Endothelial cell of umbilical vein (primary cell): Measurements from ENCODE around the gene LRRFIP2.

ENCODE experiments used
- EZH2 ChIP-seq: IDR thresholded peaks from 2 replicates; pipeline ENCODE4 v1.6.1; 2012; ENCODE audit warnings: borderline replicate concordance, low read depth, mild to moderate bottlenecking, moderate library complexity, low read length, inconsistent platforms; ENCODE audit not compliant: severe bottlenecking
- FOS ChIP-seq: IDR thresholded peaks from 2 replicates; pipeline ENCODE4 v1.6.1; 2011; ENCODE audit warnings: mild to moderate bottlenecking, low read length, moderate library complexity, borderline replicate concordance; ENCODE audit not compliant: insufficient read depth
- JUN ChIP-seq: IDR thresholded peaks from 2 replicates; pipeline ENCODE4 v1.6.1; 2011; ENCODE audit warnings: borderline replicate concordance, low read depth; ENCODE audit not compliant: insufficient read length, insufficient read depth
- MYC ChIP-seq: IDR thresholded peaks from one replicate; pipeline ENCODE4 v1.6.1; 2011; ENCODE audit warnings: mild to moderate bottlenecking, low read depth, low read length
- POLR2A ChIP-seq: IDR thresholded peaks from 2 replicates; pipeline ENCODE4 v1.6.1; 2012; ENCODE audit warnings: low read depth, mild to moderate bottlenecking, control low read depth, low read length
- POLR2AphosphoS5 ChIP-seq: IDR thresholded peaks from 2 replicates; pipeline ENCODE4 v1.6.1; 2012; ENCODE audit warnings: low read depth, mild to moderate bottlenecking, control low read depth, low read length, moderate library complexity; ENCODE audit not compliant: insufficient read depth
- TF ChIP-seq, protein P1 (sequence below), 2 donors: IDR thresholded peaks; 1 replicate in 1 of 2; 2 replicates in 1 of 2; pipeline ENCODE4 v1.5.1; 2011; ENCODE audit warnings: low read length in 2 of 2, mild to moderate bottlenecking in 2 of 2, moderate library complexity in 2 of 2, control low read depth in 1 of 2, inconsistent platforms in 1 of 2, low read depth in 1 of 2; ENCODE audit not compliant: insufficient read depth in 1 of 2; ENCODE audit errors: extremely low read depth in 1 of 2
- TF ChIP-seq, protein P2 (sequence below): IDR thresholded peaks from 2 replicates; pipeline ENCODE4 v1.6.1; 2011; ENCODE audit not compliant: insufficient read depth, insufficient read length

GRCh38 chr3:37144806-37145205, 29.6 kb downstream of the LRRFIP2 start:
- TF ChIP-seq JUN (no peak), POLR2AphosphoS5 (no peak), POLR2A (no peak), FOS (no peak), EZH2 (no peak), MYC (no peak)
- TF ChIP-seq, protein P1, sequence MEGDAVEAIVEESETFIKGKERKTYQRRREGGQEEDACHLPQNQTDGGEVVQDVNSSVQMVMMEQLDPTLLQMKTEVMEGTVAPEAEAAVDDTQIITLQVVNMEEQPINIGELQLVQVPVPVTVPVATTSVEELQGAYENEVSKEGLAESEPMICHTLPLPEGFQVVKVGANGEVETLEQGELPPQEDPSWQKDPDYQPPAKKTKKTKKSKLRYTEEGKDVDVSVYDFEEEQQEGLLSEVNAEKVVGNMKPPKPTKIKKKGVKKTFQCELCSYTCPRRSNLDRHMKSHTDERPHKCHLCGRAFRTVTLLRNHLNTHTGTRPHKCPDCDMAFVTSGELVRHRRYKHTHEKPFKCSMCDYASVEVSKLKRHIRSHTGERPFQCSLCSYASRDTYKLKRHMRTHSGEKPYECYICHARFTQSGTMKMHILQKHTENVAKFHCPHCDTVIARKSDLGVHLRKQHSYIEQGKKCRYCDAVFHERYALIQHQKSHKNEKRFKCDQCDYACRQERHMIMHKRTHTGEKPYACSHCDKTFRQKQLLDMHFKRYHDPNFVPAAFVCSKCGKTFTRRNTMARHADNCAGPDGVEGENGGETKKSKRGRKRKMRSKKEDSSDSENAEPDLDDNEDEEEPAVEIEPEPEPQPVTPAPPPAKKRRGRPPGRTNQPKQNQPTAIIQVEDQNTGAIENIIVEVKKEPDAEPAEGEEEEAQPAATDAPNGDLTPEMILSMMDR (IDR thresholded peaks at IDR 0.05; ENCODE audit: extremely low read depth in 1 of 2, insufficient read depth in 1 of 2, low read depth in 1 of 2, low read length in 2 of 2): no peak
- TF ChIP-seq, protein P2, sequence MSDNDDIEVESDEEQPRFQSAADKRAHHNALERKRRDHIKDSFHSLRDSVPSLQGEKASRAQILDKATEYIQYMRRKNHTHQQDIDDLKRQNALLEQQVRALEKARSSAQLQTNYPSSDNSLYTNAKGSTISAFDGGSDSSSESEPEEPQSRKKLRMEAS: no peak
